H9 (cell line): Measurements from ENCODE around the gene CDC42. TPM values are rescaled to one million over a fixed set of nuclear protein-coding genes. Genes with fewer than 3 reads are reported as not detected.
A peak's percentile ranks its signal among the peaks of the same experiment; 100 is the strongest.

ENCODE experiments used
- DNase-seq: peaks from one replicate; pipeline ENCODE4 v3.0.0-alpha.2; 2017
- H2AFZ ChIP-seq: one replicate; pipeline ENCODE4 v1.6.1; 2013; ENCODE audit warnings: mild to moderate bottlenecking, low read length, control low read depth, moderate library complexity
- H2AK5ac ChIP-seq: 2 replicates; pipeline ENCODE4 v1.6.1; 2013; ENCODE audit warnings: low read length, control low read depth, mixed read lengths; ENCODE audit not compliant: insufficient read length
- H2BK120ac ChIP-seq: one replicate; pipeline ENCODE4 v1.6.1; 2013; ENCODE audit warnings: low read depth, mild to moderate bottlenecking, low read length, control low read depth, inconsistent platforms; ENCODE audit not compliant: poor library complexity, severe bottlenecking
- H2BK12ac ChIP-seq: 2 replicates; pipeline ENCODE4 v1.6.1; 2013; ENCODE audit warnings: low read length, control low read depth, mixed read lengths, low read depth; ENCODE audit not compliant: insufficient read length
- H2BK15ac ChIP-seq: 2 replicates; pipeline ENCODE4 v1.6.1; 2013; ENCODE audit warnings: low read depth, low read length, control low read depth
- H2BK20ac ChIP-seq: one replicate; pipeline ENCODE4 v1.6.1; 2013; ENCODE audit warnings: low read depth, mild to moderate bottlenecking, low read length, control low read depth, inconsistent platforms; ENCODE audit not compliant: poor library complexity, severe bottlenecking
- H2BK5ac ChIP-seq: 2 replicates; pipeline ENCODE4 v1.6.1; 2013; ENCODE audit warnings: low read length, control low read depth, mixed read lengths; ENCODE audit not compliant: insufficient read length
- H3K14ac ChIP-seq: 2 replicates; pipeline ENCODE4 v1.6.1; 2013; ENCODE audit warnings: low read length, control low read depth; ENCODE audit not compliant: insufficient read depth
- H3K18ac ChIP-seq: 2 replicates; pipeline ENCODE4 v1.6.1; 2013; ENCODE audit warnings: low read depth, mild to moderate bottlenecking, mixed read lengths, low read length, control low read depth; ENCODE audit not compliant: insufficient read length
- H3K23ac ChIP-seq: 2 replicates; pipeline ENCODE4 v1.6.1; 2013; ENCODE audit warnings: low read length, control low read depth, mixed read lengths, low read depth; ENCODE audit not compliant: insufficient read length
- H3K23me2 ChIP-seq: 2 replicates; pipeline ENCODE4 v1.6.1; 2013; ENCODE audit warnings: low read depth, mild to moderate bottlenecking, mixed read lengths, low read length, control low read depth; ENCODE audit not compliant: insufficient read length, poor library complexity, severe bottlenecking
- H3K27ac ChIP-seq: 2 replicates; pipeline ENCODE4 v1.5.1; 2013; ENCODE audit warnings: low read length, control low read depth, mixed read lengths, low read depth; ENCODE audit not compliant: insufficient read length
- H3K27me3 ChIP-seq: 2 replicates; pipeline ENCODE4 v1.6.1; 2013; ENCODE audit warnings: low read length, control low read depth, inconsistent platforms; ENCODE audit not compliant: insufficient read depth
- H3K4ac ChIP-seq: 2 replicates; pipeline ENCODE4 v1.6.1; 2013; ENCODE audit warnings: low read depth, mild to moderate bottlenecking, control low read depth, inconsistent platforms, low read length, moderate library complexity
- H3K4me1 ChIP-seq: 2 replicates; pipeline ENCODE4 v1.6.1; 2013; ENCODE audit warnings: low read length, control low read depth, inconsistent platforms; ENCODE audit not compliant: insufficient read depth
- H3K4me2 ChIP-seq: 2 replicates; pipeline ENCODE4 v1.6.1; 2013; ENCODE audit warnings: low read length, control low read depth, mixed read lengths; ENCODE audit not compliant: insufficient read length, insufficient read depth
- H3K56ac ChIP-seq: 2 replicates; pipeline ENCODE4 v1.6.1; 2013; ENCODE audit warnings: low read depth, mild to moderate bottlenecking, mixed read lengths, low read length, control low read depth; ENCODE audit not compliant: insufficient read length
- H3K79me1 ChIP-seq: 2 replicates; pipeline ENCODE4 v1.6.1; 2013; ENCODE audit warnings: low read depth, mild to moderate bottlenecking, moderate library complexity, low read length, control low read depth, inconsistent platforms; ENCODE audit not compliant: insufficient read depth, poor library complexity, severe bottlenecking
- H3K79me2 ChIP-seq: 2 replicates; pipeline ENCODE4 v1.6.1; 2013; ENCODE audit warnings: low read length, control low read depth, inconsistent platforms; ENCODE audit not compliant: insufficient read depth
- H3K9ac ChIP-seq: 2 replicates; pipeline ENCODE4 v1.6.1; 2013; ENCODE audit warnings: low read length, control low read depth, mixed read lengths; ENCODE audit not compliant: insufficient read length; ENCODE audit errors: extremely low read depth
- H3K9me3 ChIP-seq: one replicate; pipeline ENCODE4 v1.6.1; 2013; ENCODE audit warnings: low read depth, low read length, inconsistent platforms; ENCODE audit not compliant: control insufficient read depth
- H3T11ph ChIP-seq: one replicate; pipeline ENCODE4 v1.6.1; 2013; ENCODE audit warnings: mild to moderate bottlenecking, low read length, control low read depth, inconsistent platforms
- H4K20me1 ChIP-seq: one replicate; pipeline ENCODE4 v1.6.1; 2013; ENCODE audit not compliant: control insufficient read depth, insufficient read length, insufficient read depth
- H4K5ac ChIP-seq: 2 replicates; pipeline ENCODE4 v1.6.1; 2013; ENCODE audit warnings: low read depth, mild to moderate bottlenecking, mixed read lengths, low read length, control low read depth; ENCODE audit not compliant: insufficient read length
- H4K8ac ChIP-seq: replicated peaks from 2 replicates; pipeline ENCODE4 v1.6.1; 2013; ENCODE audit warnings: low read length, control low read depth, mixed read lengths, low read depth; ENCODE audit not compliant: insufficient read length
- H4K91ac ChIP-seq: 2 replicates; pipeline ENCODE4 v1.6.1; 2013; ENCODE audit warnings: low read depth, mild to moderate bottlenecking, moderate library complexity, mixed read lengths, low read length, control low read depth; ENCODE audit not compliant: insufficient read length
- H3K27ac Mint-ChIP-seq, 3 experiments: 2 replicates in 2 of 3; 3 replicates in 1 of 3; pipeline ENCODE4 v1.8.0; 2020 to 2021; ENCODE audit warnings: mixed read lengths in 3 of 3, mild to moderate bottlenecking in 1 of 3, moderate library complexity in 1 of 3
- H3K27me3 Mint-ChIP-seq: 2 replicates; pipeline ENCODE4 v1.8.0; 2021; ENCODE audit warnings: low read depth, mild to moderate bottlenecking, moderate library complexity, mixed read lengths
- H3K36me3 Mint-ChIP-seq, 3 experiments: 2 replicates in 2 of 3; 3 replicates in 1 of 3; pipeline ENCODE4 v1.8.0; 2020 to 2021; ENCODE audit warnings: low read depth in 3 of 3, mixed read lengths in 3 of 3; ENCODE audit not compliant: insufficient read depth in 1 of 3
- H3K4me1 Mint-ChIP-seq, 2 experiments: 2 replicates each; pipeline ENCODE4 v1.8.0; 2020; ENCODE audit warnings: mixed read lengths in 2 of 2
- H3K4me3 Mint-ChIP-seq, 2 experiments: 2 replicates in 1 of 2; 3 replicates in 1 of 2; pipeline ENCODE4 v1.8.0; 2020 to 2021; ENCODE audit warnings: mild to moderate bottlenecking in 2 of 2, mixed read lengths in 2 of 2, moderate library complexity in 1 of 2
- H3K9me3 Mint-ChIP-seq, 2 experiments: 2 replicates in 1 of 2; 3 replicates in 1 of 2; pipeline ENCODE4 v1.8.0; 2020; ENCODE audit warnings: mild to moderate bottlenecking in 2 of 2, mixed read lengths in 2 of 2, moderate library complexity in 1 of 2
- CTCF ChIP-seq: fragments of 200-600 bp; sonication (generic); conservative IDR thresholded peaks from 3 replicates; pipeline ENCODE4 v1.8.0; 2021; ENCODE audit warnings: antibody characterized with exemption, mild to moderate bottlenecking
- WGBS: extraction: QIAGEN DNeasy Blood & Tissue Kit; methylation state at CpG from one replicate; pipeline ENCODE4 v1.1.7; 2013; ENCODE audit warnings: missing lambda C conversion rate, low lambda C conversion rate, mixed read lengths; ENCODE audit not compliant: insufficient read length; ENCODE audit errors: extremely low coverage; 5-methylcytosine and 5-hydroxymethylcytosine counted together
- total RNA-seq: library from RNA; stranded (reverse); gene quantifications from 2 replicates; pipeline ENCODE4 v1.2.1, GENCODE V29; 2021

The CDC42 gene
- total RNA-seq, 1 experiment from 2014 or later: 197 TPM

GRCh38 chr1:22038036-22038435 is 14.5 kb upstream of the CDC42 start:
- Histone ChIP-seq H2AK5ac (no peak overlapping the region), H4K91ac (no peak overlapping the region), H2BK12ac (peak overlapping the region; percentile 41), H2BK5ac (no peak overlapping the region), H3T11ph (no peak overlapping the region), H3K4me2 (no peak overlapping the region), H2BK15ac (0 out of 2 replicates have a peak overlapping the region, but pooled peaks have one; percentile 25), H3K23ac (no peak overlapping the region), H3K9ac (no peak overlapping the region), H4K20me1 (no peaks in the 10 kb centered on the region), H2BK120ac (no peak overlapping the region), H3K79me1 (no peaks in the 10 kb centered on the region), H3K27ac (no peak overlapping the region), H3K79me2 (no peaks in the 10 kb centered on the region), H4K8ac (no peak overlapping the region), H3K27me3 (no peaks in the 10 kb centered on the region), H3K4ac (no peak overlapping the region), H2AFZ (no peak overlapping the region), H3K56ac (no peak overlapping the region), H2BK20ac (no peak overlapping the region), H3K23me2 (no peaks in the 10 kb centered on the region), H3K14ac (peak overlapping the region; percentile 42; the same call in 1 of the 2 replicates), H3K4me1 (peaks cover 12% of the 10 kb centered on the region; the same call in 1 of the 2 replicates), H4K5ac (no peak overlapping the region), H3K18ac (peak overlapping the region; percentile 71), H3K9me3 (no peaks in the 10 kb centered on the region)
- no CpG with 5 or more reads among the region's 5 CpGs for WGBS
- H3K36me3 Mint-ChIP-seq: no peaks in the 10 kb centered on the region
- H3K4me1 Mint-ChIP-seq: peaks cover 27 to 30% of the 10 kb centered on the region in 2 experiments
- no peak overlapping the region; a peak in 1 of 7 replicates for H3K27ac Mint-ChIP-seq
- no peak for TF ChIP-seq CTCF
- H3K4me3 Mint-ChIP-seq: no peak overlapping the region
- DNase-seq: no peak
- no peaks in the 10 kb centered on the region for H3K9me3 Mint-ChIP-seq
- no peaks in the 10 kb centered on the region for H3K27me3 Mint-ChIP-seq
